Thyroid gland (tissue), 4 donors: ENCODE measurements around the gene SCARB1. TPM values are rescaled to one million over a fixed set of nuclear protein-coding genes. Genes with fewer than 3 reads are reported as not detected.

Experiments
- DNase-seq, 2 donors: peaks; one replicate each; pipeline ENCODE4 v3.0.0-alpha.2; 2019
- H3K27ac ChIP-seq, 3 donors: fragments of 200-600 bp; sonication (generic); 1 replicate in 2 of 3; 2 replicates in 1 of 3; pipeline ENCODE4 v1.5.1; 2016 to 2019; ENCODE audit warnings: mild to moderate bottlenecking in 1 of 3, moderate library complexity in 1 of 3
- H3K27me3 ChIP-seq: fragments of 200-600 bp; sonication (generic); one replicate; pipeline ENCODE4 v1.5.1; 2019
- H3K36me3 ChIP-seq, 2 donors: fragments of 200-600 bp; sonication (generic); one replicate each; pipeline ENCODE4 v1.5.1; 2016 to 2019
- H3K4me1 ChIP-seq, 2 donors: fragments of 200-600 bp; sonication (generic); one replicate each; pipeline ENCODE4 v1.5.1; 2017 to 2019
- H3K4me3 ChIP-seq, 3 donors: fragments of 200-600 bp; sonication (generic); replicated peaks in 1 of 3; 1 replicate in 2 of 3; 2 replicates in 1 of 3; pipeline ENCODE4 v1.5.1; 2016; ENCODE audit warnings: mild to moderate bottlenecking in 1 of 3
- H3K9me3 ChIP-seq: fragments of 200-600 bp; sonication (generic); one replicate; pipeline ENCODE4 v1.5.1; 2017
- CTCF ChIP-seq, 6 experiments: fragments of 200-600 bp in 3 of 6; fragments of 450-650 bp in 3 of 6; sonication (generic) in 3 of 6; IDR thresholded peaks; one replicate each; pipeline ENCODE4 v1.5.1; 2016 to 2019; ENCODE audit warnings: antibody characterized with exemption in 6 of 6, mild to moderate bottlenecking in 2 of 6, inconsistent platforms in 1 of 6, moderate library complexity in 1 of 6
- POLR2A ChIP-seq, 2 donors: fragments of 450-650 bp; IDR thresholded peaks; one replicate each; pipeline ENCODE4 v1.6.1; 2017; ENCODE audit warnings: antibody characterized with exemption in 2 of 2, mild to moderate bottlenecking in 2 of 2, moderate library complexity in 1 of 2
- WGBS, 2 donors: methylation state at CpG; one replicate each; pipeline ENCODE4 v1.1.5; 2017; 5-methylcytosine and 5-hydroxymethylcytosine counted together
- intact Hi-C: fragments of 100-400 bp; cut with DNase I; formaldehyde crosslinking; loops from one replicate; pipeline ENCODE4 v1.15.1; 2023
- total RNA-seq, 4 donors: library from RNA; depleted of rRNA; stranded (reverse); fragments of >200 nt; gene quantifications; one replicate each; pipeline ENCODE4 v1.2.3, GENCODE V29; 2016

Gene SCARB1
- total RNA-seq, 4 donors from 2014 or later: 10.9 to 16.0 (median 15.4) TPM

GRCh38 chr12:124835656-124836410 lies 27.8 kb downstream of the SCARB1 start:
- H3K36me3 ChIP-seq: no peaks in the 10 kb centered on the region
- H3K27me3 ChIP-seq: no peaks in the 10 kb centered on the region
- no peak overlapping the region for H3K27ac ChIP-seq
- 78 to 82% methylated on average over 17 of the region's 17 CpGs for WGBS, 2 donors
- H3K4me1 ChIP-seq: peaks cover 0 to 9% of the 10 kb centered on the region in 2 donors
- no peak for DNase-seq
- no peaks in the 10 kb centered on the region for H3K9me3 ChIP-seq
- TF ChIP-seq CTCF (IDR thresholded peaks at IDR 0.05) (no peak), POLR2A (IDR thresholded peaks at IDR 0.05) (no peak)
- H3K4me3 ChIP-seq: no peak overlapping the region
- intact Hi-C loops: no loop called here

- 71 to 82% methylated on average over 8 to 9 of the region's 9 CpGs for WGBS, 2 donors
- no peaks in the 10 kb centered on the region for H3K27me3 ChIP-seq
- H3K4me3 ChIP-seq: no peak overlapping the region
- H3K4me1 ChIP-seq: peaks cover 0 to 9% of the 10 kb centered on the region in 2 donors
- intact Hi-C loops: no loop called here
- no peak overlapping the region for H3K27ac ChIP-seq
- no peak for TF ChIP-seq POLR2A (IDR thresholded peaks at IDR 0.05)
- TF ChIP-seq CTCF (IDR thresholded peaks at IDR 0.05): no peak
- no peak for DNase-seq
- H3K9me3 ChIP-seq: no peaks in the 10 kb centered on the region
- H3K36me3 ChIP-seq: no peaks in the 10 kb centered on the region
These were observed 28.8 kb downstream of the SCARB1 start for GRCh38 chr12:124834822-124835221.

GRCh38 chr12:124833693-124834122 lies 30.0 kb downstream of the SCARB1 start:
- intact Hi-C loops: no loop called here
- TF ChIP-seq CTCF (IDR thresholded peaks at IDR 0.05) (no peak), POLR2A (IDR thresholded peaks at IDR 0.05) (no peak)
- Histone ChIP-seq H3K4me1 (peaks cover 0 to 17% of the 10 kb centered on the region in 2 donors), H3K27me3 (no peaks in the 10 kb centered on the region), H3K9me3 (no peaks in the 10 kb centered on the region), H3K27ac (no peak overlapping the region), H3K4me3 (no peak overlapping the region), H3K36me3 (no peaks in the 10 kb centered on the region)
- 50 to 53% methylated on average over 4 to 11 of the region's 18 CpGs for WGBS, 2 donors
- DNase-seq: no peak

- DNase-seq: no peak
- Histone ChIP-seq H3K36me3 (no peaks in the 10 kb centered on the region), H3K27ac (no peak overlapping the region), H3K4me3 (no peak overlapping the region), H3K9me3 (no peaks in the 10 kb centered on the region), H3K27me3 (no peaks in the 10 kb centered on the region), H3K4me1 (peaks cover 6 to 21% of the 10 kb centered on the region in 2 donors)
- TF ChIP-seq CTCF (IDR thresholded peaks at IDR 0.05): no peak
- no peak for TF ChIP-seq POLR2A (IDR thresholded peaks at IDR 0.05)
- 81 to 84% methylated on average over 4 of the region's 4 CpGs for WGBS, 2 donors
- intact Hi-C loops: no loop called here
These were observed 30.8 kb downstream of the SCARB1 start for GRCh38 chr12:124832856-124833255.

- Histone ChIP-seq H3K4me1 (peaks cover 6 to 20% of the 10 kb centered on the region in 2 donors), H3K4me3 (no peak overlapping the region), H3K9me3 (no peaks in the 10 kb centered on the region), H3K27me3 (no peaks in the 10 kb centered on the region), H3K27ac (no peak overlapping the region), H3K36me3 (no peaks in the 10 kb centered on the region)
- TF ChIP-seq POLR2A (IDR thresholded peaks at IDR 0.05) (no peak), CTCF (IDR thresholded peaks at IDR 0.05) (no peak)
- WGBS, 2 donors: 93 to 99% methylated on average over 8 of the region's 8 CpGs
- no peak for DNase-seq
- intact Hi-C loops: no loop called here
These were observed 32.1 kb downstream of the SCARB1 start for GRCh38 chr12:124831590-124831989.
